Liver (tissue), 9 donors: Measurements from ENCODE around the gene ZNF780B. TPM values are rescaled to one million over a fixed set of nuclear protein-coding genes. Genes with fewer than 3 reads are reported as not detected.

Experiments used
- DNase-seq: peaks from one replicate; pipeline ENCODE4 v3.0.0-alpha.2; 2017; ENCODE audit warnings: low spot score
- H3K27ac ChIP-seq, 2 donors: one replicate each; pipeline ENCODE4 v1.7.0; 2013; ENCODE audit warnings: inconsistent platforms in 2 of 2, low read length in 2 of 2, control low read depth in 1 of 2, low read depth in 1 of 2, mild to moderate bottlenecking in 1 of 2
- H3K27me3 ChIP-seq, 4 donors: one replicate each; pipeline versions ENCODE4 v1.6.1 to v1.7.0; 2013; ENCODE audit warnings: low read length in 3 of 4, inconsistent platforms in 1 of 4, mild to moderate bottlenecking in 1 of 4, moderate library complexity in 1 of 4; ENCODE audit not compliant: control insufficient read depth in 4 of 4, insufficient read depth in 4 of 4
- H3K36me3 ChIP-seq, 4 donors: one replicate each; pipeline versions ENCODE4 v1.6.1 to v1.7.0; 2013; ENCODE audit warnings: low read length in 3 of 4, mild to moderate bottlenecking in 3 of 4, low read depth in 1 of 4, moderate library complexity in 1 of 4; ENCODE audit not compliant: control insufficient read depth in 4 of 4, insufficient read depth in 3 of 4
- H3K4me1 ChIP-seq, 4 donors: one replicate each; pipeline versions ENCODE4 v1.6.1 to v1.7.0; 2013; ENCODE audit warnings: low read length in 3 of 4, mild to moderate bottlenecking in 3 of 4, moderate library complexity in 1 of 4; ENCODE audit not compliant: control insufficient read depth in 4 of 4, insufficient read depth in 4 of 4
- H3K4me3 ChIP-seq, 3 donors: one replicate each; pipeline versions ENCODE4 v1.6.1 to v1.7.0; 2013; ENCODE audit warnings: low read length in 3 of 3, control low read depth in 1 of 3, low read depth in 1 of 3, mild to moderate bottlenecking in 1 of 3
- H3K9ac ChIP-seq, 2 donors: one replicate each; pipeline ENCODE4 v1.7.0; 2013; ENCODE audit warnings: low read length in 2 of 2, mild to moderate bottlenecking in 2 of 2, moderate library complexity in 2 of 2, control low read depth in 1 of 2, low read depth in 1 of 2
- H3K9me3 ChIP-seq, 4 donors: one replicate each; pipeline versions ENCODE4 v1.6.1 to v1.7.0; 2013; ENCODE audit warnings: low read length in 3 of 4; ENCODE audit not compliant: control insufficient read depth in 4 of 4
- FOXA1 ChIP-seq: IDR thresholded peaks from 2 replicates; pipeline ENCODE4 v1.6.1; 2016; ENCODE audit warnings: antibody characterized with exemption
- GABPA ChIP-seq, 2 donors: IDR thresholded peaks in 1 of 2; conservative IDR thresholded peaks in 1 of 2; 2 replicates each; pipeline ENCODE4 v1.6.1; 2016; ENCODE audit warnings: antibody characterized with exemption in 2 of 2, mild to moderate bottlenecking in 1 of 2, moderate library complexity in 1 of 2
- HNF4A ChIP-seq, 2 donors: conservative IDR thresholded peaks; 2 replicates each; pipeline ENCODE4 v1.6.1; 2016; ENCODE audit warnings: antibody characterized with exemption in 2 of 2, mild to moderate bottlenecking in 2 of 2
- HNF4G ChIP-seq: IDR thresholded peaks from 2 replicates; pipeline ENCODE4 v1.6.1; 2016; ENCODE audit warnings: antibody characterized with exemption
- NR2F2 ChIP-seq: IDR thresholded peaks from 2 replicates; pipeline ENCODE4 v1.6.1; 2016; ENCODE audit warnings: antibody characterized with exemption
- RAD21 ChIP-seq, 2 donors: IDR thresholded peaks; 2 replicates each; pipeline ENCODE4 v1.6.1; 2016; ENCODE audit warnings: antibody characterized with exemption in 2 of 2, mild to moderate bottlenecking in 2 of 2
- SP1 ChIP-seq: IDR thresholded peaks from 2 replicates; pipeline ENCODE4 v1.6.1; 2018; ENCODE audit warnings: antibody characterized with exemption, mild to moderate bottlenecking
- TAF1 ChIP-seq: conservative IDR thresholded peaks from 2 replicates; pipeline ENCODE4 v1.6.1; 2016; ENCODE audit warnings: antibody characterized with exemption, mild to moderate bottlenecking
- YY1 ChIP-seq: IDR thresholded peaks from 2 replicates; pipeline ENCODE4 v1.6.1; 2016; ENCODE audit warnings: antibody characterized with exemption, mild to moderate bottlenecking
- WGBS: extraction: QIAGEN DNeasy Blood & Tissue Kit; methylation state at CpG from one replicate; pipeline ENCODE4 v1.1.7; 2013; 5-methylcytosine and 5-hydroxymethylcytosine counted together
- polyA plus RNA-seq, 2 donors: library from polyadenylated mRNA; stranded (reverse) in 1 of 2; unstranded in 1 of 2; fragments of 200-250 nt in 1 of 2; fragments of >200 nt in 1 of 2; fragmentation: Nextera tagmentation in 1 of 2; extraction: Ambion mirVana in 1 of 2; gene quantifications; one replicate each; pipeline versions ENCODE4 v1.2.1 to v1.2.3, GENCODE V29; 2013 to 2015
- total RNA-seq, 2 donors: library from RNA; depleted of rRNA; stranded (reverse); fragments of >200 nt; gene quantifications; one replicate each; pipeline ENCODE4 v1.2.3, GENCODE V29; 2014
- TF ChIP-seq, protein P1 (sequence below): IDR thresholded peaks from 2 replicates; pipeline ENCODE4 v1.6.1; 2016; ENCODE audit warnings: antibody characterized with exemption
- TF ChIP-seq, protein P2 (sequence below): IDR thresholded peaks from 2 replicates; pipeline ENCODE4 v1.6.1; 2016; ENCODE audit warnings: antibody characterized with exemption, mild to moderate bottlenecking
- TF ChIP-seq, protein P3 (sequence below): IDR thresholded peaks from 2 replicates; pipeline ENCODE4 v1.6.1; 2016; ENCODE audit warnings: antibody characterized with exemption
- TF ChIP-seq, protein P4 (sequence below): IDR thresholded peaks from 2 replicates; pipeline ENCODE4 v1.6.1; 2016; ENCODE audit warnings: antibody characterized with exemption
- donor health status: healthy.
- donor health status: healthy.
- donor health status: healthy.
- donor health status: healthy.
- donor health status: healthy.

The ZNF780B gene
- total and polyA plus RNA-seq, 4 donors: 1.4 to 18.0 (median 5.8) TPM

DNA sequence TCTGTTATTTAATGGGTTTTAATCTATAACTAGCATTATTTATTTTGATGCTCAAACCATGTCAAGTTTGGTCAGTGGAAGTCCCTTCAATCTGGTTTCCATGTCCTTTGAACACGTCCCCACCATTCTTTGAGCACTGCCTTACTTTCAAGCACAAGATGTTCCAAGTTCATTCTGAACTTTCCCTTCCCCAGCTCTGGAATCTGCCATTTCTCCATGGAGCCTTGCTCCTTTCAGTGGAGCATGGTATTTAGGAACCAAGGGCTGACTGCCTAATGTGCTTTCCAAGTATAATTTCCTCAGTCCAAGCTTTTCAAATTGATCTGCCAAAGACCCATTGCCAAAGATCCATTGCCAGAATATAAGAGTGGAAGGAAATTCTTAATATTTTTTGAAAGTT lies 60.2 kb downstream of the ZNF780B start:
- Histone ChIP-seq H3K4me1 (peaks cover 5 to 15% (median 8%) of the 10 kb centered on the region in 4 donors), H3K36me3 (peaks cover 0 to 2% (median 0%) of the 10 kb centered on the region in 4 donors), H3K4me3 (no peak overlapping the region), H3K27me3 (no peaks in the 10 kb centered on the region), H3K27ac (no peak overlapping the region), H3K9me3 (peaks cover 0 to 2% (median 1%) of the 10 kb centered on the region in 4 donors), H3K9ac (no peak overlapping the region)
- no peak for DNase-seq
- 90% methylated on average over 1 of the region's 1 CpG for WGBS
- TF ChIP-seq, protein P1, sequence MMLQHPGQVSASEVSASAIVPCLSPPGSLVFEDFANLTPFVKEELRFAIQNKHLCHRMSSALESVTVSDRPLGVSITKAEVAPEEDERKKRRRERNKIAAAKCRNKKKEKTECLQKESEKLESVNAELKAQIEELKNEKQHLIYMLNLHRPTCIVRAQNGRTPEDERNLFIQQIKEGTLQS: no peak
- TF ChIP-seq, protein P2, sequence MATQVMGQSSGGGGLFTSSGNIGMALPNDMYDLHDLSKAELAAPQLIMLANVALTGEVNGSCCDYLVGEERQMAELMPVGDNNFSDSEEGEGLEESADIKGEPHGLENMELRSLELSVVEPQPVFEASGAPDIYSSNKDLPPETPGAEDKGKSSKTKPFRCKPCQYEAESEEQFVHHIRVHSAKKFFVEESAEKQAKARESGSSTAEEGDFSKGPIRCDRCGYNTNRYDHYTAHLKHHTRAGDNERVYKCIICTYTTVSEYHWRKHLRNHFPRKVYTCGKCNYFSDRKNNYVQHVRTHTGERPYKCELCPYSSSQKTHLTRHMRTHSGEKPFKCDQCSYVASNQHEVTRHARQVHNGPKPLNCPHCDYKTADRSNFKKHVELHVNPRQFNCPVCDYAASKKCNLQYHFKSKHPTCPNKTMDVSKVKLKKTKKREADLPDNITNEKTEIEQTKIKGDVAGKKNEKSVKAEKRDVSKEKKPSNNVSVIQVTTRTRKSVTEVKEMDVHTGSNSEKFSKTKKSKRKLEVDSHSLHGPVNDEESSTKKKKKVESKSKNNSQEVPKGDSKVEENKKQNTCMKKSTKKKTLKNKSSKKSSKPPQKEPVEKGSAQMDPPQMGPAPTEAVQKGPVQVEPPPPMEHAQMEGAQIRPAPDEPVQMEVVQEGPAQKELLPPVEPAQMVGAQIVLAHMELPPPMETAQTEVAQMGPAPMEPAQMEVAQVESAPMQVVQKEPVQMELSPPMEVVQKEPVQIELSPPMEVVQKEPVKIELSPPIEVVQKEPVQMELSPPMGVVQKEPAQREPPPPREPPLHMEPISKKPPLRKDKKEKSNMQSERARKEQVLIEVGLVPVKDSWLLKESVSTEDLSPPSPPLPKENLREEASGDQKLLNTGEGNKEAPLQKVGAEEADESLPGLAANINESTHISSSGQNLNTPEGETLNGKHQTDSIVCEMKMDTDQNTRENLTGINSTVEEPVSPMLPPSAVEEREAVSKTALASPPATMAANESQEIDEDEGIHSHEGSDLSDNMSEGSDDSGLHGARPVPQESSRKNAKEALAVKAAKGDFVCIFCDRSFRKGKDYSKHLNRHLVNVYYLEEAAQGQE: no peak
- no peak for TF ChIP-seq FOXA1
- TF ChIP-seq, protein P3, sequence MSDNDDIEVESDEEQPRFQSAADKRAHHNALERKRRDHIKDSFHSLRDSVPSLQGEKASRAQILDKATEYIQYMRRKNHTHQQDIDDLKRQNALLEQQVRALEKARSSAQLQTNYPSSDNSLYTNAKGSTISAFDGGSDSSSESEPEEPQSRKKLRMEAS: no peak
- TF ChIP-seq YY1: no peak
- TF ChIP-seq TAF1: no peak
- no peak for TF ChIP-seq HNF4G
- no peak for TF ChIP-seq RAD21 (IDR thresholded peaks at IDR 0.05)
- no peak for TF ChIP-seq SP1
- TF ChIP-seq GABPA (IDR thresholded peaks at IDR 0.05 in 1 of 2, conservative IDR thresholded peaks at IDR 0.05 in 1 of 2): no peak

DNA sequence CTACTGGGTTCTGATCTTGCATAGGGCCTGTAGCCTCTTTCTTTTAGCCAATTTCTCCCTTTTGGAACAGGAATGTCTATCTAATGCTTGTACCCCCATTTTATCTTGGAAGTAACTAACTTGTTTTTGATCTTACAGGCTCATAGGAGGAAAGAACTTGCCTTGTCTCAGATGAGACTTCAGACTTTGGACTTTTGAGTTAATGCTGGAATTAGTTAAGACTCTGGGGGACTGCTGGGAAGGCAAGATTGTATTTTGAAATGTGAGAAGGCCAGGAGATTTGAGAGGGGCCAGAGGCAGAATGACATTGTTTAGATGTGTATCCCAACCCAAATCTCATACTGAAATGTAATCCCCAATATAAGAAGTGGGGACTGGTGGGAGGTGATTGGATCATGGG lies 61.7 kb downstream of the ZNF780B start:
- Histone ChIP-seq H3K4me1 (peaks cover 5 to 15% (median 8%) of the 10 kb centered on the region in 4 donors), H3K27ac (no peak overlapping the region), H3K9ac (no peak overlapping the region), H3K4me3 (no peak overlapping the region), H3K9me3 (peaks cover 0 to 2% (median 1%) of the 10 kb centered on the region in 4 donors), H3K27me3 (no peaks in the 10 kb centered on the region), H3K36me3 (no peaks in the 10 kb centered on the region)
- TF ChIP-seq HNF4A (conservative IDR thresholded peaks at IDR 0.05): no peak
- TF ChIP-seq, protein P2: no peak
- TF ChIP-seq, protein P4, sequence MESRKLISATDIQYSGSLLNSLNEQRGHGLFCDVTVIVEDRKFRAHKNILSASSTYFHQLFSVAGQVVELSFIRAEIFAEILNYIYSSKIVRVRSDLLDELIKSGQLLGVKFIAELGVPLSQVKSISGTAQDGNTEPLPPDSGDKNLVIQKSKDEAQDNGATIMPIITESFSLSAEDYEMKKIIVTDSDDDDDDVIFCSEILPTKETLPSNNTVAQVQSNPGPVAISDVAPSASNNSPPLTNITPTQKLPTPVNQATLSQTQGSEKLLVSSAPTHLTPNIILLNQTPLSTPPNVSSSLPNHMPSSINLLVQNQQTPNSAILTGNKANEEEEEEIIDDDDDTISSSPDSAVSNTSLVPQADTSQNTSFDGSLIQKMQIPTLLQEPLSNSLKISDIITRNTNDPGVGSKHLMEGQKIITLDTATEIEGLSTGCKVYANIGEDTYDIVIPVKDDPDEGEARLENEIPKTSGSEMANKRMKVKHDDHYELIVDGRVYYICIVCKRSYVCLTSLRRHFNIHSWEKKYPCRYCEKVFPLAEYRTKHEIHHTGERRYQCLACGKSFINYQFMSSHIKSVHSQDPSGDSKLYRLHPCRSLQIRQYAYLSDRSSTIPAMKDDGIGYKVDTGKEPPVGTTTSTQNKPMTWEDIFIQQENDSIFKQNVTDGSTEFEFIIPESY: no peak
- TF ChIP-seq RAD21 (IDR thresholded peaks at IDR 0.05): no peak
- TF ChIP-seq, protein P1: no peak
- no peak for TF ChIP-seq TAF1
- TF ChIP-seq SP1: no peak
- TF ChIP-seq NR2F2: no peak
- no peak for TF ChIP-seq FOXA1
- no peak for TF ChIP-seq HNF4G
- TF ChIP-seq, protein P3: no peak
- TF ChIP-seq YY1: no peak
- no peak for DNase-seq
